HEK293 (cell line): ENCODE data around the gene STIM1.

Experiments used
- BCL11A ChIP-seq: fragments of 450-650 bp; formaldehyde crosslinking; IDR thresholded peaks from 2 replicates; pipeline ENCODE4 v1.5.1; 2016; ENCODE audit warnings: low read depth, missing biosample characterization, missing genetic modification characterization
- GFI1B ChIP-seq: fragments of 450-650 bp; formaldehyde crosslinking; IDR thresholded peaks from 2 replicates; pipeline ENCODE4 v1.5.1; 2016; ENCODE audit warnings: missing biosample characterization, missing genetic modification characterization
- GLI2 ChIP-seq: fragments of 450-650 bp; formaldehyde crosslinking; IDR thresholded peaks from 2 replicates; pipeline ENCODE4; 2017; ENCODE audit warnings: missing biosample characterization, missing genetic modification characterization, low read depth, borderline replicate concordance
- KLF1 ChIP-seq: fragments of 450-650 bp; formaldehyde crosslinking; IDR thresholded peaks from 2 replicates; pipeline ENCODE4 v1.5.1; 2016; ENCODE audit warnings: missing biosample characterization, missing genetic modification characterization
- KLF16 ChIP-seq: fragments of 450-650 bp; formaldehyde crosslinking; IDR thresholded peaks from 2 replicates; pipeline ENCODE4 v1.5.1; 2017; ENCODE audit warnings: missing biosample characterization, missing genetic modification characterization
- MZF1 ChIP-seq: fragments of 450-650 bp; formaldehyde crosslinking; IDR thresholded peaks from 2 replicates; pipeline ENCODE4 v1.5.1; 2017; ENCODE audit warnings: missing biosample characterization, missing genetic modification characterization, borderline replicate concordance
- ZBTB1 ChIP-seq: fragments of 450-650 bp; formaldehyde crosslinking; IDR thresholded peaks from 2 replicates; pipeline ENCODE4 v1.5.1; 2016; ENCODE audit warnings: missing biosample characterization, missing genetic modification characterization
- ZBTB20 ChIP-seq: fragments of 450-650 bp; formaldehyde crosslinking; IDR thresholded peaks from 2 replicates; pipeline ENCODE4 v1.5.1; 2016; ENCODE audit warnings: missing biosample characterization, missing genetic modification characterization
- ZBTB8A ChIP-seq: fragments of 450-650 bp; formaldehyde crosslinking; IDR thresholded peaks from 2 replicates; pipeline ENCODE4 v1.5.1; 2016; ENCODE audit warnings: missing biosample characterization, missing genetic modification characterization
- ZNF121 ChIP-seq: fragments of 450-650 bp; formaldehyde crosslinking; IDR thresholded peaks from 2 replicates; pipeline ENCODE4 v1.5.1; 2016; ENCODE audit warnings: missing biosample characterization, missing genetic modification characterization
- ZNF138 ChIP-seq: fragments of 450-650 bp; formaldehyde crosslinking; IDR thresholded peaks from 2 replicates; pipeline ENCODE4 v1.5.1; 2016; ENCODE audit warnings: missing biosample characterization, missing genetic modification characterization, borderline replicate concordance
- ZNF2 ChIP-seq: fragments of 450-650 bp; formaldehyde crosslinking; IDR thresholded peaks from 2 replicates; pipeline ENCODE4 v1.5.1; 2016; ENCODE audit warnings: missing biosample characterization, missing genetic modification characterization
- ZNF211 ChIP-seq: fragments of 450-650 bp; formaldehyde crosslinking; IDR thresholded peaks from 2 replicates; pipeline ENCODE4 v1.5.1; 2016; ENCODE audit warnings: low read depth, missing biosample characterization, missing genetic modification characterization
- ZNF24 ChIP-seq: fragments of 450-650 bp; formaldehyde crosslinking; IDR thresholded peaks from 2 replicates; pipeline ENCODE4 v1.5.1; 2016; ENCODE audit warnings: missing biosample characterization, missing genetic modification characterization
- ZNF248 ChIP-seq: fragments of 450-650 bp; formaldehyde crosslinking; IDR thresholded peaks from 2 replicates; pipeline ENCODE4 v1.5.1; 2017; ENCODE audit warnings: missing biosample characterization, missing genetic modification characterization
- ZNF266 ChIP-seq: fragments of 450-650 bp; formaldehyde crosslinking; IDR thresholded peaks from 2 replicates; pipeline ENCODE4 v1.5.1; 2016; ENCODE audit warnings: missing biosample characterization, missing genetic modification characterization, low read depth
- ZNF362 ChIP-seq: fragments of 450-650 bp; formaldehyde crosslinking; IDR thresholded peaks from 2 replicates; pipeline ENCODE4 v1.5.1; 2016; ENCODE audit warnings: missing biosample characterization, missing genetic modification characterization
- ZNF423 ChIP-seq: fragments of 450-650 bp; formaldehyde crosslinking; IDR thresholded peaks from 2 replicates; pipeline ENCODE4 v1.5.1; 2016; ENCODE audit warnings: missing biosample characterization, missing genetic modification characterization
- ZNF529 ChIP-seq: fragments of 450-650 bp; formaldehyde crosslinking; IDR thresholded peaks from 2 replicates; pipeline ENCODE4 v1.5.1; 2017; ENCODE audit warnings: missing genetic modification characterization, missing biosample characterization; ENCODE audit not compliant: insufficient replicate concordance
- ZNF544 ChIP-seq: fragments of 450-650 bp; formaldehyde crosslinking; IDR thresholded peaks from 2 replicates; pipeline ENCODE4 v1.5.0; 2017; ENCODE audit warnings: missing biosample characterization, missing genetic modification characterization
- ZNF560 ChIP-seq: fragments of 450-650 bp; formaldehyde crosslinking; IDR thresholded peaks from 2 replicates; pipeline ENCODE4 v1.5.1; 2017; ENCODE audit warnings: missing biosample characterization, missing genetic modification characterization, borderline replicate concordance
- ZNF596 ChIP-seq: fragments of 450-650 bp; IDR thresholded peaks from 2 replicates; pipeline ENCODE4 v1.5.0; 2018; ENCODE audit warnings: missing biosample characterization, mild to moderate bottlenecking, missing genetic modification characterization, moderate library complexity
- ZNF621 ChIP-seq: fragments of 450-650 bp; formaldehyde crosslinking; IDR thresholded peaks from 2 replicates; pipeline ENCODE4 v1.5.1; 2017; ENCODE audit warnings: missing biosample characterization, missing genetic modification characterization
- ZNF747 ChIP-seq: fragments of 450-650 bp; formaldehyde crosslinking; IDR thresholded peaks from 2 replicates; pipeline ENCODE4 v1.5.1; 2016; ENCODE audit warnings: missing biosample characterization, missing genetic modification characterization
- ZNF843 ChIP-seq: fragments of 450-650 bp; formaldehyde crosslinking; IDR thresholded peaks from 2 replicates; pipeline ENCODE4 v1.5.1; 2016; ENCODE audit warnings: missing biosample characterization, missing genetic modification characterization
- TF ChIP-seq, protein P1 (sequence below): fragments of 450-650 bp; formaldehyde crosslinking; IDR thresholded peaks from 2 replicates; pipeline ENCODE4 v1.5.1; 2017; ENCODE audit warnings: missing biosample characterization, missing genetic modification characterization
- TF ChIP-seq, protein P2 (sequence below): fragments of 450-650 bp; formaldehyde crosslinking; conservative IDR thresholded peaks from 2 replicates; pipeline ENCODE4 v1.5.1; 2016; ENCODE audit warnings: low read depth, missing biosample characterization, missing genetic modification characterization
- TF ChIP-seq, protein P3 (sequence below): fragments of 450-650 bp; formaldehyde crosslinking; IDR thresholded peaks from 2 replicates; pipeline ENCODE4 v1.5.1; 2016; ENCODE audit warnings: missing biosample characterization, missing genetic modification characterization

The STIM1 gene

DNA sequence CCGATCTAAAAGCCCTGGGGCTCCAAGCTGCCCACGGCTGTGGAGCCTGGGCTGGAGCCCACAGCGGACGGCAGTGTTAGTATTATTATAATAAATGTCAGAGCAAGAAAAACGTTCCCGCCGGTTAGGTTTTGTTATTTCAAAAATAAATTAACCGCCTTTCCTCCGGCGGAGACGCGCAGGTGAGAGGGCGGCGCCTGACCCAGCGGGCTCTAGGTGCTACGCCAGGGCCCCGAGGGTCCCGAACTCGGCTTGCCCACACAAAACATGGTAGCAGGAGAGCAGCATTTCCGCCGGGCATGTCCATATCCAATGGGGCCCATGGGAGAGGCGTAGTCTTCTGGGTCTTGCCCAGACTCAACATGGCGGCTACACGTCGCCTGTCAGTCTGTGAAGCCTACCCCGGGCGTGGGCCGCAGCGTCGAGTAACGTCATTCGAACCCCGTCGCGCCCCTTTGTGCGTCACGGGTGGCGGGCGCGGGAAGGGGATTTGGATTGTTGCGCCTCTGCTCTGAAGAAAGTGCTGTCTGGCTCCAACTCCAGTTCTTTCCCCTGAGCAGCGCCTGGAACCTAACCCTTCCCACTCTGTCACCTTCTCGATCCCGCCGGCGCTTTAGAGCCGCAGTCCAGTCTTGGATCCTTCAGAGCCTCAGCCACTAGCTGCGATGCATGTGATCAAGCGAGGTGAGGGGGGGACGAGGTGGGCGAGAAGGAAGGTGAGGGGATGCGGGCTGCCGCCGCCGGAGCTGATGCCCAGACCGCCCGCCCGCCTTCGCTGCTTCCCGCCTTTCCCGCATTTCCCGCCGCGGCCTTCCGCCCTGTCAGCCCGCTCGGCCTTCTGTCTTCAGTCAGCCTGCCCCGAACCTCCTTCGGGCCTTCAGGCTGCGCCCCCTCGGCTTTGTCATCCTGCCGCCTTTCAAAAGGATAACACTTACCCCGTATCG lies 239.2 kb downstream of the STIM1 start, which contains the start of gene RRM1 (continued):
- peak; percentile 89 for TF ChIP-seq MZF1 (tag by site-specific recombination)
- no peak for TF ChIP-seq ZNF621 (tag by site-specific recombination)
- TF ChIP-seq KLF1 (tag by site-specific recombination) = peak; percentile 53
- TF ChIP-seq, protein P1, sequence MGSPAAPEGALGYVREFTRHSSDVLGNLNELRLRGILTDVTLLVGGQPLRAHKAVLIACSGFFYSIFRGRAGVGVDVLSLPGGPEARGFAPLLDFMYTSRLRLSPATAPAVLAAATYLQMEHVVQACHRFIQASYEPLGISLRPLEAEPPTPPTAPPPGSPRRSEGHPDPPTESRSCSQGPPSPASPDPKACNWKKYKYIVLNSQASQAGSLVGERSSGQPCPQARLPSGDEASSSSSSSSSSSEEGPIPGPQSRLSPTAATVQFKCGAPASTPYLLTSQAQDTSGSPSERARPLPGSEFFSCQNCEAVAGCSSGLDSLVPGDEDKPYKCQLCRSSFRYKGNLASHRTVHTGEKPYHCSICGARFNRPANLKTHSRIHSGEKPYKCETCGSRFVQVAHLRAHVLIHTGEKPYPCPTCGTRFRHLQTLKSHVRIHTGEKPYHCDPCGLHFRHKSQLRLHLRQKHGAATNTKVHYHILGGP = peak; percentile 51; the same call in 1 of the 2 replicates
- TF ChIP-seq GLI2 = no peak
- no peak for TF ChIP-seq ZNF560 (tag by site-specific recombination)
- TF ChIP-seq ZNF596 (tag by site-specific recombination) = no peak
- no peak for TF ChIP-seq ZNF544 (tag by site-specific recombination)
- no peak for TF ChIP-seq ZNF138 (tag by site-specific recombination)
- TF ChIP-seq ZNF24 = peak; percentile 79; the same call in 1 of the 2 replicates
- TF ChIP-seq ZNF529 = no peak
- TF ChIP-seq, protein P2, sequence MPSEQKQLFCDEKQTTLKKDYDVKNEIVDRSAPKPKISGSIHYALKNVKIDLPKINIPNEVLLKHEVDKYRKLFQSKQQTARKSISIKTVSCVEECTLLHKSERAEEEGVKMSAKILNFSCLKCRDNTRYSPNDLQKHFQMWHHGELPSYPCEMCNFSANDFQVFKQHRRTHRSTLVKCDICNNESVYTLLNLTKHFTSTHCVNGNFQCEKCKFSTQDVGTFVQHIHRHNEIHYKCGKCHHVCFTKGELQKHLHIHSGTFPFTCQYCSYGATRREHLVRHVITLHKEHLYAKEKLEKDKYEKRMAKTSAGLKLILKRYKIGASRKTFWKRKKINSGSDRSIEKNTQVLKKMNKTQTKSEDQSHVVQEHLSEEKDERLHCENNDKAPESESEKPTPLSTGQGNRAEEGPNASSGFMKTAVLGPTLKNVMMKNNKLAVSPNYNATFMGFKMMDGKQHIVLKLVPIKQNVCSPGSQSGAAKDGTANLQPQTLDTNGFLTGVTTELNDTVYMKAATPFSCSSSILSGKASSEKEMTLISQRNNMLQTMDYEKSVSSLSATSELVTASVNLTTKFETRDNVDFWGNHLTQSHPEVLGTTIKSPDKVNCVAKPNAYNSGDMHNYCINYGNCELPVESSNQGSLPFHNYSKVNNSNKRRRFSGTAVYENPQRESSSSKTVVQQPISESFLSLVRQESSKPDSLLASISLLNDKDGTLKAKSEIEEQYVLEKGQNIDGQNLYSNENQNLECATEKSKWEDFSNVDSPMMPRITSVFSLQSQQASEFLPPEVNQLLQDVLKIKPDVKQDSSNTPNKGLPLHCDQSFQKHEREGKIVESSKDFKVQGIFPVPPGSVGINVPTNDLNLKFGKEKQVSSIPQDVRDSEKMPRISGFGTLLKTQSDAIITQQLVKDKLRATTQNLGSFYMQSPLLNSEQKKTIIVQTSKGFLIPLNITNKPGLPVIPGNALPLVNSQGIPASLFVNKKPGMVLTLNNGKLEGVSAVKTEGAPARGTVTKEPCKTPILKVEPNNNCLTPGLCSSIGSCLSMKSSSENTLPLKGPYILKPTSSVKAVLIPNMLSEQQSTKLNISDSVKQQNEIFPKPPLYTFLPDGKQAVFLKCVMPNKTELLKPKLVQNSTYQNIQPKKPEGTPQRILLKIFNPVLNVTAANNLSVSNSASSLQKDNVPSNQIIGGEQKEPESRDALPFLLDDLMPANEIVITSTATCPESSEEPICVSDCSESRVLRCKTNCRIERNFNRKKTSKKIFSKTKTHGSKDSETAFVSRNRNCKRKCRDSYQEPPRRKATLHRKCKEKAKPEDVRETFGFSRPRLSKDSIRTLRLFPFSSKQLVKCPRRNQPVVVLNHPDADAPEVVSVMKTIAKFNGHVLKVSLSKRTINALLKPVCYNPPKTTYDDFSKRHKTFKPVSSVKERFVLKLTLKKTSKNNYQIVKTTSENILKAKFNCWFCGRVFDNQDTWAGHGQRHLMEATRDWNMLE (tag by site-specific recombination) = no peak
- TF ChIP-seq ZNF211 (tag by site-specific recombination) = no peak
- no peak for TF ChIP-seq ZNF423 (tag by site-specific recombination)
- TF ChIP-seq KLF16 (tag by site-specific recombination) = peak; percentile 77
- TF ChIP-seq ZBTB20 (tag by site-specific recombination) = peak; percentile 95
- TF ChIP-seq ZNF266 = no peak
- no peak for TF ChIP-seq ZNF248 (tag by site-specific recombination)
- TF ChIP-seq ZBTB8A (tag by site-specific recombination) = peak; percentile 89
- TF ChIP-seq ZNF843 (tag by site-specific recombination) = 0 out of 2 replicates have a peak, but pooled peaks have one; percentile 17
- no peak for TF ChIP-seq BCL11A (tag by site-specific recombination)
- TF ChIP-seq GFI1B (tag by site-specific recombination) = no peak
- no peak for TF ChIP-seq ZNF121
- TF ChIP-seq, protein P3, sequence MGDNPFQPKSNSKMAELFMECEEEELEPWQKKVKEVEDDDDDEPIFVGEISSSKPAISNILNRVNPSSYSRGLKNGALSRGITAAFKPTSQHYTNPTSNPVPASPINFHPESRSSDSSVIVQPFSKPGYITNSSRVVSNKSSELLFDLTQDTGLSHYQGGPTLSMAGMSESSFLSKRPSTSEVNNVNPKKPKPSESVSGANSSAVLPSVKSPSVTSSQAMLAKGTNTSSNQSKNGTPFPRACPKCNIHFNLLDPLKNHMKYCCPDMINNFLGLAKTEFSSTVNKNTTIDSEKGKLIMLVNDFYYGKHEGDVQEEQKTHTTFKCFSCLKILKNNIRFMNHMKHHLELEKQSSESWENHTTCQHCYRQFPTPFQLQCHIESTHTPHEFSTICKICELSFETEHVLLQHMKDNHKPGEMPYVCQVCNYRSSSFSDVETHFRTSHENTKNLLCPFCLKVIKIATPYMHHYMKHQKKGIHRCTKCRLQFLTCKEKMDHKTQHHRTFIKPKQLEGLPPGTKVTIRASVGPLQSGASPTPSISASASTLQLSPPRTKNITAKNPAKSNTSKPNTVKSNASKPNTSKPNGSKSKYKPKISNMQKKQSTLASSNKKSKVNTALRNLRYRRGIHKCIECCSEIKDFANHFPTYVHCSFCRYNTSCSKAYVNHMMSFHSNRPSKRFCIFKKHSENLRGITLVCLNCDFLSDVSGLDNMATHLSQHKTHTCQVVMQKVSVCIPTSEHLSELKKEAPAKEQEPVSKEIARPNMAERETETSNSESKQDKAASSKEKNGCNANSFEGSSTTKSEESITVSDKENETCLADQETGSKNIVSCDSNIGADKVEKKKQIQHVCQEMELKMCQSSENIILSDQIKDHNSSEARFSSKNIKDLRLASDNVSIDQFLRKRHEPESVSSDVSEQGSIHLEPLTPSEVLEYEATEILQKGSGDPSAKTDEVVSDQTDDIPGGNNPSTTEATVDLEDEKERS = no peak
- TF ChIP-seq ZNF2 (tag by site-specific recombination) = peak; percentile 65; the same call in 1 of the 2 replicates
- TF ChIP-seq ZBTB1 (tag by site-specific recombination) = no peak
- TF ChIP-seq ZNF747 (tag by site-specific recombination) = no peak
- TF ChIP-seq ZNF362 (tag by site-specific recombination) = no peak
